ENCODE measurements around the gene PGD. TPM values are rescaled to one million over a fixed set of nuclear protein-coding genes. Genes with fewer than 3 reads are reported as not detected.
A peak's percentile ranks its signal among the peaks of the same experiment; 100 is the strongest.

The PGD gene
- total and polyA plus RNA-seq, 10 of the 15 experiments (the other 5 are each of a cell fraction or from before 2014, with no cell fraction given) = 108 to 262 (median 171) TPM

DNA sequence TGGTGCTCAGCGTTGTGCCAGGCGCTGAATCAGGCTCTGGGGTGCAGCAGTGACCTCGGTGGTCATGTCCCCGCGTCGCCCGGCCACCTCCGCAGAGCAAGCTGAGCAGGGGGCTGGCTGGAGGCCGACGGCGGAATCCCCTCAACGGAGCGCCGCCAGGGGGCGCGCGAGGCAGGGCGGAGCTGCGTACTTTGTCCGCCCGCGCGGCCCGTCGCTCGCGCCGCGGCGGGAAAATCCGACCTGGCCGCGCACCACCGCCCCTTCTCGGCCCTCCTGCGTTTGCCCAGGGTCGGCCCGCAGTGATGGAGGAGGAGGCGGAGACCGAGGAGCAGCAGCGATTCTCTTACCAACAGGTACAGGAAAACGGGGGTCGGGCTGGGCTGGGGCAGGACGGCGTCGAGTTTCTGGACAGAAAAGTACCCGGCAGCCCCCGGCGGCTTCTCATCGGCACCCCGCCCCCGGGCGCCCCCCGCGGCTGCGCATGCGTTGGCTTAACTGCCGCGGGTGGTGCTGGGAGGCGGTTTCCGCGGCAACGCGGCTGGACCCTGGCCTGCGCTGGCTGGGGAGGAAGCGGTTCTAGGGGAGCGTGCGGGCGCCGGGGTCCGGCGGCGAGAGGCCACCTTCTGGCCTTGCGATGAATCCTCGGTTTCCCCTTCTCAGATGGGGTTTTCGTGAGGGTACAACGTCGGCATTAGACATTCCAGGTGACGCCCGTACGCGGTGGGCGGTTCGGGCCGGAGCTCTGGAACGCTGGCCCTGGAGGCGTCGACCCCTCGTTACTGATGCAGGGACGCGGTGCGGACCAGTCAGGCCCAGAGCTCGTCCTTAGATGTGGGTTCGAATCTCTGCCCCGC lies 31.6 kb downstream of the PGD start, which contains the start of gene CENPS:
Gene CENPS, plus strand, starts transcription at position 218 of the 854 bp plus-strand sequence. Its CDS starts 85 bp downstream, at position 303.
- intact Hi-C loops (cut with micrococcal nuclease; ENCODE audit: unreplicated experiment) = loop anchor here (1.0 kb wide), 2 partner anchors 44 to 64 kb away; partner anchors contain the start of gene PEX14
- TSS peak; percentile 79 for BruUV-seq (replicated peaks)
- Histone ChIP-seq H3K27ac (ENCODE audit: control insufficient read depth, insufficient read depth) (peak within 1 kb of the TSS; percentile 80), H3K9ac (ENCODE audit: control insufficient read depth, insufficient read depth, low read length) (peak within 1 kb of the TSS; percentile 79), H3K4me2 (ENCODE audit: control insufficient read depth, insufficient read depth) (peak within 1 kb of the TSS; percentile 99), H3K27me3 (replicated peaks in 1 of 2; ENCODE audit: control insufficient read depth in 2 of 2, insufficient read depth in 2 of 2, low read length in 1 of 2) (no peaks in the 10 kb centered on the region), H4K20me1 (ENCODE audit: control insufficient read depth, insufficient read depth) (no peaks in the 10 kb centered on the region), H3K4me1 (ENCODE audit: control insufficient read depth, insufficient read depth, low read length) (peaks cover 24% of the 10 kb centered on the region), H3K79me2 (ENCODE audit: control insufficient read depth, insufficient read depth, low read length) (peaks cover 7% of the 10 kb centered on the region), H3K9me3 (replicated peaks; ENCODE audit: control insufficient read depth, insufficient read depth, low read length) (no peaks in the 10 kb centered on the region), H3K36me3 (ENCODE audit: control insufficient read depth in 2 of 2, insufficient read depth in 2 of 2, low read length in 1 of 2) (no peaks in the 10 kb centered on the region), H3K4me3 (peak within 1 kb of the TSS; percentile 93), H2AFZ (ENCODE audit: control insufficient read depth, low read depth, low read length) (peak within 1 kb of the TSS; percentile 98)
- no peak for FAIRE-seq
- in situ Hi-C loops (cut with MboI) = loop anchor here (5.0 to 10.0 kb wide), 2 partner anchors 62 to 434 kb away; no protein-coding TSS in a partner anchor
- CTCF ChIA-PET = interaction anchor here (0.5 to 10.5 kb wide), 19 partner anchors 12 to 844 kb away, joined by 3 to 292 read pairs (median 6); partner anchors contain the start of genes KIF1B, PEX14 and PGD
- WGBS (ENCODE audit: insufficient coverage, insufficient replicate concordance, low lambda C conversion rate, missing lambda C conversion rate) = 1% methylated on average over 61 of the region's 95 CpGs
- ATAC-seq = peak; percentile 89
- SMC1A ChIA-PET (ENCODE audit: uncharacterized antibody, unreplicated experiment) = interaction anchor here (0.8 to 9.0 kb wide), 11 partner anchors 14 to 72 kb away, joined by 3 to 122 read pairs (median 4); partner anchors contain the start of gene PEX14
- DNase-seq (ENCODE audit: low read depth, low spot score) = peak; percentile 51
- POLR2A ChIA-PET = interaction anchor here (0.5 to 2.0 kb wide), 5 partner anchors 26 to 64 kb away, joined by 3 to 17 read pairs (median 4); partner anchors contain the start of gene PGD
- RAD21 ChIA-PET (ENCODE audit: unreplicated experiment) = interaction anchor here (0.6 to 7.6 kb wide), 14 partner anchors 40 to 1478 kb away, joined by 3 to 191 read pairs (median 4); partner anchors contain the start of genes DFFA, KIF1B, LZIC and NMNAT1
- TF ChIP-seq LARP7 (IDR thresholded peaks at IDR 0.05) (peak; percentile 68), HCFC1 (IDR thresholded peaks at IDR 0.05; ENCODE audit: low read length) (peak; percentile 72), EGR1 (IDR thresholded peaks at IDR 0.05; ENCODE audit: borderline replicate concordance in 1 of 2, low read depth in 2 of 2, low read length in 2 of 2) (peak; percentile 4 to 48; a peak in 2 of 3 replicates), STAT1 (conservative IDR thresholded peaks at IDR 0.05) (peak; percentile 99), MXI1 (IDR thresholded peaks at IDR 0.05; ENCODE audit: low read depth, low read length) (peak; percentile 92), HDGF (IDR thresholded peaks at IDR 0.05) (no peak), BACH1 (IDR thresholded peaks at IDR 0.05; ENCODE audit: borderline replicate concordance) (peak; percentile 66), SPI1 (IDR thresholded peaks at IDR 0.05; ENCODE audit: borderline replicate concordance, insufficient read depth, low read depth, low read length) (peak; percentile 65; the same call in 1 of the 2 replicates), RB1 (IDR thresholded peaks at IDR 0.05; ENCODE audit: borderline replicate concordance) (peak; percentile 99; the same call in 1 of the 2 replicates), ZNF24 (IDR thresholded peaks at IDR 0.05) (peak; percentile 67), RELB (IDR thresholded peaks at IDR 0.05; ENCODE audit: low read depth) (peak; percentile 90), EP300 (IDR thresholded peaks at IDR 0.05; ENCODE audit: borderline replicate concordance in 1 of 2, control insufficient read depth in 1 of 2, low read depth in 2 of 2, low read length in 2 of 2) (no peak), ESRRA (IDR thresholded peaks at IDR 0.05; ENCODE audit: low read length) (peak; percentile 83), BHLHE40 (IDR thresholded peaks at IDR 0.05; ENCODE audit: borderline replicate concordance in 1 of 2, low read depth in 2 of 2, low read length in 1 of 2) (peak; percentile 66 to 68; a peak in 3 of 4 replicates), RCOR1 (conservative IDR thresholded peaks at IDR 0.05; ENCODE audit: low read depth, low read length) (0 out of 2 replicates have a peak, but pooled peaks have one; percentile 37)
- TF ChIP-seq, protein P1, sequence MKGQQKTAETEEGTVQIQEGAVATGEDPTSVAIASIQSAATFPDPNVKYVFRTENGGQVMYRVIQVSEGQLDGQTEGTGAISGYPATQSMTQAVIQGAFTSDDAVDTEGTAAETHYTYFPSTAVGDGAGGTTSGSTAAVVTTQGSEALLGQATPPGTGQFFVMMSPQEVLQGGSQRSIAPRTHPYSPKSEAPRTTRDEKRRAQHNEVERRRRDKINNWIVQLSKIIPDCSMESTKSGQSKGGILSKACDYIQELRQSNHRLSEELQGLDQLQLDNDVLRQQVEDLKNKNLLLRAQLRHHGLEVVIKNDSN (IDR thresholded peaks at IDR 0.05; ENCODE audit: borderline replicate concordance, extremely low read length, insufficient read depth, low read depth, low read length) = no peak
- TF ChIP-seq, protein P2, sequence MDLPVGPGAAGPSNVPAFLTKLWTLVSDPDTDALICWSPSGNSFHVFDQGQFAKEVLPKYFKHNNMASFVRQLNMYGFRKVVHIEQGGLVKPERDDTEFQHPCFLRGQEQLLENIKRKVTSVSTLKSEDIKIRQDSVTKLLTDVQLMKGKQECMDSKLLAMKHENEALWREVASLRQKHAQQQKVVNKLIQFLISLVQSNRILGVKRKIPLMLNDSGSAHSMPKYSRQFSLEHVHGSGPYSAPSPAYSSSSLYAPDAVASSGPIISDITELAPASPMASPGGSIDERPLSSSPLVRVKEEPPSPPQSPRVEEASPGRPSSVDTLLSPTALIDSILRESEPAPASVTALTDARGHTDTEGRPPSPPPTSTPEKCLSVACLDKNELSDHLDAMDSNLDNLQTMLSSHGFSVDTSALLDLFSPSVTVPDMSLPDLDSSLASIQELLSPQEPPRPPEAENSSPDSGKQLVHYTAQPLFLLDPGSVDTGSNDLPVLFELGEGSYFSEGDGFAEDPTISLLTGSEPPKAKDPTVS (IDR thresholded peaks at IDR 0.05; ENCODE audit: low read depth, low read length) = 0 out of 2 replicates have a peak, but pooled peaks have one; percentile 32

Measured in GM12878 (cell line).